ENCODE results near the gene DUXB.

The DUXB gene

GRCh38 chr16:75660726-75661302 lies 40.4 kb downstream of the DUXB start:
- no peak for DNase-seq (ENCODE audit: low spot score)

- no peak for DNase-seq (ENCODE audit: low spot score)
Measured at GRCh38 chr16:75660321-75660720, 40.9 kb downstream of the DUXB start.

GRCh38 chr16:75658175-75658574 lies 43.1 kb downstream of the DUXB start:
- no peak for DNase-seq (ENCODE audit: low spot score)

- DNase-seq (ENCODE audit: low spot score): no peak
Measured at GRCh38 chr16:75653922-75654321, 47.3 kb downstream of the DUXB start.

- DNase-seq (ENCODE audit: low spot score): peak; percentile 80
Measured at GRCh38 chr16:75648265-75649076, 52.8 kb downstream of the DUXB start.

- DNase-seq (ENCODE audit: low spot score): peak; percentile 94
Measured at GRCh38 chr16:75647492-75648264, 53.6 kb downstream of the DUXB start, which contains the start of the genes KARS1 and TERF2IP. Gene KARS1, minus strand, starts transcription at chr16:75647665. Its CDS starts 26 bp downstream, at chr16:75647639. Gene TERF2IP, plus strand, starts transcription at chr16:75647773. Its CDS starts 110 bp downstream, at chr16:75647883.

GRCh38 chr16:75647112-75647491 lies 54.2 kb downstream of the DUXB start:
- DNase-seq (ENCODE audit: low spot score): no peak

GRCh38 chr16:75644240-75645012 lies 56.8 kb downstream of the DUXB start:
- no peak for DNase-seq (ENCODE audit: low spot score)

Small RNA genes lying within 50 kb of the gene (small RNA-seq; reads per million reads assigned to genes)
- 0 to 0.04 reads per million in 2 experiments for gene RN7SL520P
